NB4 (cell line): Measurements from ENCODE around the gene RTN3.

Source experiments
- CTCF ChIP-seq: IDR thresholded peaks from one replicate; pipeline ENCODE4 v1.5.1; 2012; ENCODE audit warnings: low read depth, low read length
- MAX ChIP-seq: IDR thresholded peaks from 2 replicates; pipeline ENCODE4 v1.6.1; 2011; ENCODE audit warnings: low read depth, low read length
- MYC ChIP-seq: IDR thresholded peaks from 2 replicates; pipeline ENCODE4 v1.6.1; 2011; ENCODE audit warnings: low read depth, low read length
- POLR2A ChIP-seq: IDR thresholded peaks from 2 replicates; pipeline ENCODE4 v1.6.1; 2011; ENCODE audit warnings: mild to moderate bottlenecking; ENCODE audit not compliant: insufficient read length; ENCODE audit errors: extremely low read depth

GRCh38 chr11:63769714-63770455 lies 88.6 kb downstream of the RTN3 start:
- TF ChIP-seq CTCF (no peak), POLR2A (no peak), MAX (no peak), MYC (no peak)
